ENCODE measurements around the gene CHST8.
"Not testable (repeated sequence)": the region's sequence is repeated elsewhere in the genome, so short reads cannot be mapped to it uniquely, and the experiment has no call there.

The CHST8 gene

GRCh38 chr19:33641261-33641660, 19.5 kb downstream of the CHST8 start:
- DNase-seq (ENCODE audit: low read depth in 2 of 3, low spot score in 2 of 3) = no peak

GRCh38 chr19:33641956-33642498, 20.3 kb downstream of the CHST8 start:
- no peak for DNase-seq (ENCODE audit: low read depth in 2 of 3, low spot score in 2 of 3)

- DNase-seq (ENCODE audit: low read depth in 2 of 3, low spot score in 2 of 3) = no peak
These were observed 22.6 kb downstream of the CHST8 start for GRCh38 chr19:33644284-33644836.

GRCh38 chr19:33646306-33646705, 24.6 kb downstream of the CHST8 start:
- DNase-seq (ENCODE audit: low read depth in 2 of 3, low spot score in 2 of 3) = no peak

GRCh38 chr19:33647146-33647545, 25.4 kb downstream of the CHST8 start:
- DNase-seq (ENCODE audit: low read depth in 2 of 3, low spot score in 2 of 3) = no peak

- DNase-seq (ENCODE audit: low read depth in 2 of 3, low spot score in 2 of 3) = no peak
These were observed 28.0 kb downstream of the CHST8 start for GRCh38 chr19:33649627-33650305.

- DNase-seq (ENCODE audit: low read depth in 2 of 3, low spot score in 2 of 3) = no peak
These were observed 31.9 kb downstream of the CHST8 start for GRCh38 chr19:33653684-33654083.

- no peak for DNase-seq (ENCODE audit: low read depth in 2 of 3, low spot score in 2 of 3)
These were observed 33.2 kb downstream of the CHST8 start for GRCh38 chr19:33654840-33655508.

GRCh38 chr19:33659835-33660234, 38.1 kb downstream of the CHST8 start:
- DNase-seq (ENCODE audit: low read depth in 2 of 3, low spot score in 2 of 3) = no peak

GRCh38 chr19:33660410-33661124, 38.8 kb downstream of the CHST8 start:
- no peak for DNase-seq (ENCODE audit: low read depth in 2 of 3, low spot score in 2 of 3)

GRCh38 chr19:33661336-33661735, 39.6 kb downstream of the CHST8 start:
- DNase-seq (ENCODE audit: low read depth in 2 of 3, low spot score in 2 of 3) = no peak

GRCh38 chr19:33662391-33663092, 40.8 kb downstream of the CHST8 start:
- no peak for DNase-seq (ENCODE audit: low read depth in 2 of 3, low spot score in 2 of 3)

- not testable (repeated sequence) for DNase-seq (ENCODE audit: low read depth in 2 of 3, low spot score in 2 of 3)
These were observed 41.6 kb downstream of the CHST8 start for GRCh38 chr19:33663316-33663715.

- no peak for DNase-seq (ENCODE audit: low read depth in 2 of 3, low spot score in 2 of 3)
These were observed 43.0 kb downstream of the CHST8 start for GRCh38 chr19:33664744-33665143.

- DNase-seq (ENCODE audit: low read depth in 2 of 3, low spot score in 2 of 3) = no peak
These were observed 44.2 kb downstream of the CHST8 start for GRCh38 chr19:33665776-33666595.

GRCh38 chr19:33667141-33667650, 45.4 kb downstream of the CHST8 start:
- DNase-seq (ENCODE audit: low read depth in 2 of 3, low spot score in 2 of 3) = no peak

- DNase-seq (ENCODE audit: low read depth in 2 of 3, low spot score in 2 of 3) = no peak
These were observed 46.1 kb downstream of the CHST8 start for GRCh38 chr19:33667881-33668280.

GRCh38 chr19:33668968-33669367, 47.2 kb downstream of the CHST8 start:
- DNase-seq (ENCODE audit: low read depth in 2 of 3, low spot score in 2 of 3) = no peak

GRCh38 chr19:33669376-33669775, 47.6 kb downstream of the CHST8 start:
- no peak for DNase-seq (ENCODE audit: low read depth in 2 of 3, low spot score in 2 of 3)

- DNase-seq (ENCODE audit: low read depth in 2 of 3, low spot score in 2 of 3) = no peak
These were observed 48.6 kb downstream of the CHST8 start for GRCh38 chr19:33670398-33670797.

Measured in activated CD8-positive, alpha-beta memory T cell treated with anti-CD3 and anti-CD28 coated beads for 48 hours (primary cell).